GM12892 (cell line): Measurements from ENCODE around the gene PHF13.

Experiments
- POLR2A ChIP-seq: IDR thresholded peaks from 2 replicates; pipeline ENCODE4 v1.6.1; 2011; ENCODE audit warnings: low read depth, low read length, control low read depth
- POLR2AphosphoS5 ChIP-seq: IDR thresholded peaks from 2 replicates; pipeline ENCODE4 v1.6.1; 2011; ENCODE audit warnings: low read depth, low read length, control low read depth
- TAF1 ChIP-seq: IDR thresholded peaks from 2 replicates; pipeline ENCODE4 v1.6.1; 2011; ENCODE audit warnings: low read depth, mild to moderate bottlenecking, control low read depth, low read length, borderline replicate concordance

DNA sequence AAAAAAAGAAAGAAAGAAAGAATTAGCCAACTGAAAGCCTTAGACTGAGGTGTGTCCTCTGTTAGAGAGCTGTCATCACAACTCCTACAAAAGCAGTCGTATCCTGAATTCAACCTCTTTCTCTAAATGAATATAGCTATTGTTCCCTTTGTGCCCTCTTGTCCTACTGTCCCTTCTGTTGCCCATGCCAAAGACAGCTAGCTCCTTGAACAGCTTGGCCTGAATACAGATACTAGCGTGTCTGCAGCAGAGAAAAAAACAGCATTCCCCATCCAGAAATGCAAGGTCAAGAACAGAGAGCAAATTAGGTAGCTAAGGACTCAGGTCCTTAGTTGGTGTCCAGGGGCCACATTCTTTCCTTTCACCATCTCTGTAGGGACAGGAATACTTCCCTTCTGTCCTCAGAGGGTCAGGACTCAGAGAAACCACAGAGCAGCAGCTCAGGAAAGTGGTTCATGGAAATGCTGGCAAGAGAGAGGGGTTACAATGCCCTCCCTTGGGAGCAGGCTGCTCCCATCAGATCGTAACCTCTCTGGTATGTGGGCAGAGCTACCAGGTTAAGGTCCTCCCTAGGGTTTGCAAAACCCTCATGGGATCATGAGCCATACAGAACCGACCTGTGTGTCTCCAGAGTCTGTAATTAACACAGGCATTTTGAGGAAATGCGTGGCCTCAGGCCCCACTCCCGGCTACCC lies 35.6 kb upstream of the PHF13 start:
- TF ChIP-seq POLR2AphosphoS5 (no peak), POLR2A (no peak), TAF1 (no peak)
